K562 (cell line): ENCODE data around the gene EIF2S2. TPM values are rescaled to one million over a fixed set of nuclear protein-coding genes. Genes with fewer than 3 reads are reported as not detected.

Source experiments
- ATAC-seq: fragments of 200-7000 bp; cut with Tn5 transposase; 3 replicates; pipeline ENCODE4 v1.9.1; 2020; ENCODE audit warnings: moderate library complexity
- BruUV-seq: library from RNA; stranded (reverse); fragments of 400-500 nt; replicated peaks from 2 replicates; lab custom pipeline; 2021; lab: Mats Ljungman, UMichigan
- CTCF ChIA-PET: fragments of 300-600 bp; formaldehyde crosslinking; extraction: SDS; loops from one replicate; lab custom pipeline; 2021; ENCODE audit warnings: low intra/inter-chr PET ratio; lab: Yijun Ruan, JAX
- POLR2A ChIA-PET: fragments of 300-600, 350-650 bp; sonication (Branson Sonifier 250); formaldehyde crosslinking; extraction: SDS; loops from one replicate; lab custom pipeline; 2021; ENCODE audit warnings: antibody characterized with exemption, inconsistent platforms; lab: Yijun Ruan, JAX
- DNase-seq, 4 experiments: peaks; one replicate each; pipeline versions ENCODE4 v3.0.0 to v3.0.0-alpha.2; 2011 to 2018; ENCODE audit warnings: low spot score in 3 of 4, mixed read lengths in 3 of 4; ENCODE audit errors: extremely low read depth in 1 of 4
- FAIRE-seq: peaks from 2 replicates; lab custom pipeline; 2011; peaks lifted over from hg19 to GRCh38; lab: Jason Lieb, UNC
- H2AFZ ChIP-seq: 2 replicates; pipeline ENCODE4 v1.6.0; 2011; ENCODE audit warnings: low read depth, low read length, control low read depth, inconsistent platforms
- H3K27ac ChIP-seq: fragments of 200-600 bp; 3 replicates; pipeline ENCODE4 v1.8.0; 2011; ENCODE audit warnings: low read depth, mild to moderate bottlenecking, control low read depth, inconsistent platforms, low read length, moderate library complexity, mixed read lengths; ENCODE audit errors: extremely low read depth
- H3K27me3 ChIP-seq, 2 experiments: fragments of 300-600 bp in 1 of 2; 2 replicates in 1 of 2; 3 replicates in 1 of 2; pipeline versions ENCODE4 v1.6.0 to v1.8.0; 2011; ENCODE audit warnings: inconsistent platforms in 2 of 2, low read length in 2 of 2, mild to moderate bottlenecking in 1 of 2, mixed read lengths in 1 of 2, moderate library complexity in 1 of 2; ENCODE audit not compliant: control insufficient read depth in 2 of 2, insufficient read depth in 2 of 2
- H3K36me3 ChIP-seq: fragments of 300-600 bp; 3 replicates; pipeline ENCODE4 v1.8.0; 2011; ENCODE audit warnings: mild to moderate bottlenecking, low read length, inconsistent platforms; ENCODE audit not compliant: control insufficient read depth, insufficient read depth
- H3K4me1 ChIP-seq, 2 experiments: fragments of 200-600 bp in 1 of 2; replicated peaks in 1 of 2; 2 replicates in 1 of 2; 3 replicates in 1 of 2; pipeline versions ENCODE4 v1.5.1 to v1.8.0; 2011; ENCODE audit warnings: inconsistent platforms in 2 of 2, low read length in 2 of 2, mild to moderate bottlenecking in 1 of 2, mixed read lengths in 1 of 2, moderate library complexity in 1 of 2; ENCODE audit not compliant: control insufficient read depth in 2 of 2, insufficient read depth in 2 of 2
- H3K4me2 ChIP-seq: 2 replicates; pipeline ENCODE4 v1.6.1; 2011; ENCODE audit warnings: low read length, control low read depth, inconsistent platforms, mixed read lengths; ENCODE audit not compliant: insufficient read depth
- H3K4me3 ChIP-seq: fragments of 200-600 bp; sonication (generic), shearing (Covaris generic); 2 replicates; pipeline ENCODE4 v1.5.1; 2016; ENCODE audit warnings: control low read depth, inconsistent platforms
- H3K79me2 ChIP-seq: fragments of 200-600 bp; 3 replicates; pipeline ENCODE4 v1.8.0; 2011; ENCODE audit warnings: low read length, inconsistent platforms; ENCODE audit not compliant: control insufficient read depth, insufficient read depth
- H3K9ac ChIP-seq, 2 experiments: 2 replicates each; pipeline versions ENCODE4 v1.6.0 to v1.6.1; 2011; ENCODE audit warnings: low read depth in 2 of 2, low read length in 2 of 2, control low read depth in 1 of 2, inconsistent platforms in 1 of 2, mild to moderate bottlenecking in 1 of 2, mixed read lengths in 1 of 2; ENCODE audit not compliant: insufficient read depth in 1 of 2
- H3K9me1 ChIP-seq: one replicate; pipeline ENCODE4 v1.6.0; 2011; ENCODE audit warnings: inconsistent platforms, mild to moderate bottlenecking, low read length, moderate library complexity; ENCODE audit not compliant: control insufficient read depth, insufficient read depth
- H3K9me3 ChIP-seq: replicated peaks from 2 replicates; pipeline ENCODE4 v1.5.1; 2011; ENCODE audit warnings: low read depth, low read length, inconsistent platforms; ENCODE audit not compliant: control insufficient read depth, insufficient read depth
- H4K20me1 ChIP-seq: replicated peaks from 2 replicates; pipeline ENCODE4 v1.6.1; 2011; ENCODE audit warnings: low read length, inconsistent platforms, mixed read lengths; ENCODE audit not compliant: control insufficient read depth, insufficient read depth
- GATAD2B ChIP-seq: fragments of 450-650 bp; IDR thresholded peaks from 2 replicates; pipeline ENCODE4 v1.6.1; 2017; ENCODE audit warnings: mild to moderate bottlenecking, borderline replicate concordance
- KAT8 ChIP-seq: fragments of 450-650 bp; IDR thresholded peaks from 2 replicates; pipeline ENCODE4 v1.6.1; 2016; ENCODE audit warnings: low read depth, mild to moderate bottlenecking
- MXI1 ChIP-seq: IDR thresholded peaks from 2 replicates; pipeline ENCODE4 v1.6.1; 2011; ENCODE audit warnings: low read depth, mild to moderate bottlenecking, improper control_type of control experiment, low read length
- NELFE ChIP-seq: IDR thresholded peaks from 2 replicates; pipeline ENCODE4 v1.6.1; 2011; ENCODE audit warnings: mild to moderate bottlenecking; ENCODE audit not compliant: insufficient read depth, insufficient read length
- PHF20 ChIP-seq: fragments of 450-650 bp; IDR thresholded peaks from 2 replicates; pipeline ENCODE4 v1.6.1; 2018; ENCODE audit not compliant: partially characterized antibody
- RFX1 ChIP-seq: fragments of 450-650 bp; IDR thresholded peaks from 2 replicates; pipeline ENCODE4 v1.6.1; 2016; ENCODE audit warnings: mild to moderate bottlenecking, moderate library complexity
- YY1 ChIP-seq, 3 experiments: IDR thresholded peaks; 2 replicates each; pipeline ENCODE4 v1.6.1; 2011; ENCODE audit warnings: low read length in 2 of 3, mild to moderate bottlenecking in 2 of 3, moderate library complexity in 2 of 3, borderline replicate concordance in 1 of 3, control low read depth in 1 of 3, low read depth in 1 of 3; ENCODE audit not compliant: insufficient read depth in 3 of 3, insufficient replicate concordance in 2 of 3, control insufficient read depth in 1 of 3, insufficient read length in 1 of 3; ENCODE audit errors: extremely low read depth in 1 of 3
- ZC3H8 ChIP-seq: fragments of 450-650 bp; IDR thresholded peaks from 2 replicates; pipeline ENCODE4 v1.6.1; 2017
- ZEB2 ChIP-seq: fragments of 450-650 bp; IDR thresholded peaks from 2 replicates; pipeline ENCODE4 v1.6.1; 2016
- ZFP30 ChIP-seq: fragments of 250-450 bp; sonication (Bioruptor Pico); IDR thresholded peaks from 2 replicates; pipeline ENCODE4 v1.8.0; 2022; ENCODE audit warnings: moderate library complexity, mild to moderate bottlenecking, inconsistent platforms, borderline replicate concordance
- ZNF384 ChIP-seq: IDR thresholded peaks from 2 replicates; pipeline ENCODE4 v1.6.1; 2012; ENCODE audit warnings: low read depth, low read length, improper control_type of control experiment
- ZNF57 ChIP-seq: fragments of 450-650 bp; formaldehyde crosslinking; IDR thresholded peaks from 2 replicates; pipeline ENCODE4 v1.4.0; 2020; ENCODE audit warnings: mild to moderate bottlenecking, moderate library complexity
- ZNF589 ChIP-seq: fragments of 200-800 bp; sonication (Bioruptor generic); IDR thresholded peaks from 2 replicates; pipeline ENCODE4 v1.6.1; 2016; ENCODE audit warnings: low read depth, missing genetic modification characterization, missing compliant biosample characterization
- ZNF830 ChIP-seq: fragments of 250-450 bp; sonication (Bioruptor Pico); IDR thresholded peaks from 2 replicates; pipeline ENCODE4 v1.5.0; 2021; ENCODE audit warnings: mild to moderate bottlenecking
- WGBS: fragments of 100-300 bp; shearing (Covaris generic); methylation state at CpG from one replicate; pipeline ENCODE4 v1.1.6; 2016; ENCODE audit warnings: low coverage, mixed read lengths; ENCODE audit not compliant: insufficient coverage; ENCODE audit errors: missing lambda C conversion rate; 5-methylcytosine and 5-hydroxymethylcytosine counted together
- in situ Hi-C: fragments of 300-500 bp; cut with MboI; formaldehyde crosslinking; loops from 4 replicates; pipeline ENCODE4 v1.15.0; 2018; ENCODE audit warnings: inconsistent platforms, mixed read lengths
- intact Hi-C: fragments of 100-400 bp; cut with micrococcal nuclease; formaldehyde crosslinking; loops from 2 replicates; pipeline ENCODE4 v1.14.2; 2022
- polyA plus RNA-seq, 8 experiments: library from polyadenylated mRNA; depleted of rRNA in 4 of 8; stranded (reverse) in 5 of 8; unstranded in 3 of 8; fragments of >200 nt; fragmentation: Nextera tagmentation in 2 of 8; fragmentation: Illumina TruSeq in 1 of 8; extraction: Ambion mirVana in 2 of 8; extraction: Trizol in 1 of 8; gene quantifications; 2 replicates each; pipeline versions ENCODE4 v1.2.1 to v1.2.3, GENCODE V29; 2011 to 2014; ENCODE audit warnings: inconsistent platforms in 1 of 8, missing spikeins in 1 of 8
- total RNA-seq, 7 experiments: library from RNA; depleted of rRNA in 6 of 7; stranded (reverse); fragments of >200 nt in 6 of 7; fragmentation: Illumina TruSeq in 2 of 7; extraction: Trizol in 2 of 7; gene quantifications; 2 replicates each; pipeline versions ENCODE4 v1.2.1 to v1.2.3, GENCODE V29; 2011 to 2021; ENCODE audit warnings: low replicate concordance in 1 of 7

The EIF2S2 gene
- total and polyA plus RNA-seq, 9 of the 15 experiments (the other 6 are each of a cell fraction or from before 2014, with no cell fraction given) = 79.7 to 220 (median 154) TPM

DNA sequence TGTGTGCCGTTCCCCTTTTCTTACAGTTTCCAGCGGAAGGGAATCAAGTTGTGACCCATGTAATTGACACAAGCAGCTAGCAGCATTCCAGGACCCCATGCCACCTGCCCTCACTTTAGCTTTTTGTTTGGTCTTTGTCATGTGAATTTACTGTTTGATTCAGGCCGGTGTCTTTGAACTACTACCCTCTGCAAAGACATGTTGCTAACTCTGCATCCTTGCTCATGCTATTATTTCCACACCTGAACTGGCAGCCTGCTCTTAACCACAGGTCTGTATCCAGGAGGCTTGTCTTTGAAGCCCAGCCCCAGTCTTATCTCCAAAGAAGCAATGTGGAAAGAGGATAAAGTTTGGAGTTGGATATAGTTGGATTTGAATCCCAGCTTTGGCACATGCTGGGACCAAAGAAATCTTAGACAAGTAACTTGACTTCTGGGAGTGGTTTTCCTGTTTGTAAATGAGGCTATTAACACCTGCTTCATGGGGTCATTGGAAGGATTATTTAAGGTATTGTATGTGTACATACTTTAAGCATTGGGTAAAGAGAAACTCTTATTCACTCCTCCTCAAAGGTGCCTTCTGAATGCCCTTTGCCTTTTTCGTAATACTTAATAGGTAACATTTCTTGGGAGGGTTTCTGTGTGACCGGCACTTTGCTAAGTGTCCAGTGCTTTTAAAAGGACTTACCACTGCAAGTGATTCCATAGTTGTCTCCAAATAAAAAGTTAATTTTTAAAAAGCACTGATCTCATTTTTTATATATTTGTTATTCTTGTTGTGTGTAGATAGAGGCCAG, 65.9 kb downstream of the EIF2S2 start:
- Histone ChIP-seq H3K9me3 (no peaks in the 10 kb centered on the region), H3K4me2 (no peak overlapping the region), H3K36me3 (peaks cover 20% of the 10 kb centered on the region; the same call in 2 of the 3 replicates)
- in situ Hi-C loops = no loop called here
- no peak for DNase-seq
- no peak for TF ChIP-seq ZNF384
- TF ChIP-seq ZNF57 = no peak
- TF ChIP-seq ZEB2 = no peak
- no peak for TF ChIP-seq KAT8
- TF ChIP-seq PHF20 = no peak
- TF ChIP-seq NELFE = no peak
- no peak for TF ChIP-seq ZC3H8
- TF ChIP-seq ZFP30 (CRISPR knock-in tag) = no peak
- TF ChIP-seq GATAD2B = no peak
- no peak for TF ChIP-seq ZNF589 (CRISPR knock-in tag)
- no peak for TF ChIP-seq ZNF830 (CRISPR knock-in tag)
- no peak for TF ChIP-seq RFX1
- no peak for TF ChIP-seq MXI1
- TF ChIP-seq YY1 (IDR thresholded peaks at IDR 0.05; ENCODE audit: borderline replicate concordance in 1 of 3, control insufficient read depth in 1 of 3, extremely low read depth in 1 of 3, insufficient read depth in 3 of 3, insufficient read length in 1 of 3, insufficient replicate concordance in 2 of 3, low read depth in 1 of 3, low read length in 2 of 3) = no peak
- TF ChIP-seq, all 486 proteins: peak for 0
- intact Hi-C loops = no loop called here
- no peak for ATAC-seq
- POLR2A ChIA-PET = interaction anchor here (0.7 kb wide), 1 partner anchor 21 kb away, joined by 3 read pairs; no protein-coding TSS in a partner anchor
- CTCF ChIA-PET = no interaction called here
- H3K4me3 ChIP-seq = no peak overlapping the region
- BruUV-seq = no TSS peak
- no peak overlapping the region for H3K9ac ChIP-seq
- peaks cover 69% of the 10 kb centered on the region; the same call in 2 of the 3 replicates for H3K79me2 ChIP-seq
- peaks cover 6% of the 10 kb centered on the region for H3K9me1 ChIP-seq
- WGBS = 88% methylated on average over 5 of the region's 5 CpGs
- peaks cover 0 to 15% of the 10 kb centered on the region in 2 experiments; a peak in 2 of 5 replicates for H3K4me1 ChIP-seq
- H3K27me3 ChIP-seq = no peaks in the 10 kb centered on the region
- FAIRE-seq = no peak
- peaks cover 27% of the 10 kb centered on the region for H4K20me1 ChIP-seq
- no peak overlapping the region for H3K27ac ChIP-seq
- H2AFZ ChIP-seq = no peak overlapping the region
